ENCODE results near the gene NDST1. TPM values are rescaled to one million over a fixed set of nuclear protein-coding genes. Genes with fewer than 3 reads are reported as not detected.

Gene NDST1
- total RNA-seq, 2 experiments from 2014 or later, result 1.1 to 1.6 TPM

DNA sequence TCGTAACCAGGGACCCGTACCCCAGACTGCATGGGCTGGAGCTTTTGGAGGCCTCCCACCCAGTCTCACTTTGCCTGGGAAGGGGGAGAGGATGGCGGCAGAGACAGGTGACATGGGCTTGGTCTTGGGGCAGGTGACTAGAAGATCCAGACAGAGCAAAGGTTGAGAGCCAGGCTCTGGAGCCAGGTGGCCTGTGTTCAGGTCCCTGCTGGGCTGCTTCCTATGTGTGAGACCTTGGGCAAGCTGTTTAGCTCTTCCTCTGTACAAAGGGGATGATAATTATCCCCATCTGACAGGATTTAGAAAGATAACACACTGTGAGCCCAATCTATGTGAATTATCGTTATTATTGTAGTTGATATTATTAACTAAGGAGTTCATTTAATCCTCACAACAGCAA is 16.1 kb upstream of the NDST1 start:
- no peak overlapping the region for H3K27ac Mint-ChIP-seq
- no peaks in the 10 kb centered on the region for H3K36me3 Mint-ChIP-seq (ENCODE audit: low read depth)
- no peaks in the 10 kb centered on the region for H3K36me3 ChIP-seq (ENCODE audit: insufficient read depth, low read length)
- ChIA-PET CTCF (no interaction called here), POLR2A (no interaction called here)
- H3K27me3 Mint-ChIP-seq, result peaks cover 15% of the 10 kb centered on the region
- peaks cover 2% of the 10 kb centered on the region for H3K4me1 ChIP-seq (ENCODE audit: insufficient read depth, low read length)
- H3K27me3 ChIP-seq (ENCODE audit: control insufficient read depth in 1 of 2, insufficient read depth in 2 of 2, low read length in 2 of 2), result peaks cover 0 to 2% of the 10 kb centered on the region in 2 experiments
- no peak for DNase-seq
- no peak overlapping the region for H3K4me3 ChIP-seq (ENCODE audit: low read length)
- no peaks in the 10 kb centered on the region for H3K9me3 ChIP-seq (ENCODE audit: control insufficient read depth in 1 of 2, insufficient read depth in 1 of 2, low read length in 2 of 2)
- no peak overlapping the region for H3K27ac ChIP-seq (ENCODE audit: low read depth in 1 of 2, low read length in 2 of 2)
- no peak for TF ChIP-seq CTCF (IDR thresholded peaks at IDR 0.05)
- peaks cover 5% of the 10 kb centered on the region for H3K4me1 Mint-ChIP-seq (ENCODE audit: low read depth)
- no peak overlapping the region for H3K4me3 Mint-ChIP-seq
- no peaks in the 10 kb centered on the region for H3K9me3 Mint-ChIP-seq
- intact Hi-C loops (cut with DNase I, micrococcal nuclease), result no loop called here
- ATAC-seq (ENCODE audit: poor library complexity), result no peak

DNA sequence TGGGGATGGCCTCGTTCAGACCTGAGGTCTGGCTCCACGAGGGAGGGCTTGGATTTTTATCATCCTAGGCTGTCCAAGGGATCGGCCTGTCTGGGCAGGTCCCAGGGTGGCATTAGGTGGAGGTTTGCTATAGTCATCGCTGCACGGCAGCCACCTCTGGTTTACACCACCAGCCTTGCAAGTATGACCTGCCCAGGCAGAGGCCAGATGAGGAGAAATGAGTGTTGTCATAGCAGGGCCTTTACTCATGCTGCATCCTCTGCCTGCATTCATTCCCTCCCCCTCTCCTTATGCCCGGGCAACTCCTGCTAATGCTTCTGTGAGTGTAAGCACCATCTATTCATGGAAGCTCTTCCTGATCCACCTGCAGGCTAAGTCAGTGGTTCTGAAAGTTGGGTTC is 15.3 kb upstream of the NDST1 start:
- peaks cover 0 to 2% of the 10 kb centered on the region in 2 experiments for H3K27me3 ChIP-seq (ENCODE audit: control insufficient read depth in 1 of 2, insufficient read depth in 2 of 2, low read length in 2 of 2)
- Mint-ChIP-seq H3K27me3 (peaks cover 8% of the 10 kb centered on the region), H3K36me3 (ENCODE audit: low read depth) (no peaks in the 10 kb centered on the region), H3K4me3 (no peak overlapping the region), H3K4me1 (ENCODE audit: low read depth) (no peaks in the 10 kb centered on the region), H3K9me3 (no peaks in the 10 kb centered on the region), H3K27ac (no peak overlapping the region)
- ChIA-PET CTCF (no interaction called here), POLR2A (no interaction called here)
- H3K4me1 ChIP-seq (ENCODE audit: insufficient read depth, low read length), result no peaks in the 10 kb centered on the region
- ATAC-seq (ENCODE audit: poor library complexity), result no peak
- H3K36me3 ChIP-seq (ENCODE audit: insufficient read depth, low read length), result no peaks in the 10 kb centered on the region
- intact Hi-C loops (cut with DNase I, micrococcal nuclease), result no loop called here
- no peak for TF ChIP-seq CTCF (IDR thresholded peaks at IDR 0.05)
- DNase-seq, result no peak
- no peak overlapping the region for H3K27ac ChIP-seq (ENCODE audit: low read depth in 1 of 2, low read length in 2 of 2)
- H3K9me3 ChIP-seq (ENCODE audit: control insufficient read depth in 1 of 2, insufficient read depth in 1 of 2, low read length in 2 of 2), result no peaks in the 10 kb centered on the region
- no peak overlapping the region for H3K4me3 ChIP-seq (ENCODE audit: low read length)

- no peak for TF ChIP-seq CTCF (IDR thresholded peaks at IDR 0.05)
- no peak for ATAC-seq (ENCODE audit: poor library complexity)
- no peaks in the 10 kb centered on the region for H3K36me3 Mint-ChIP-seq (ENCODE audit: low read depth)
- POLR2A ChIA-PET, result no interaction called here
- intact Hi-C loops (cut with DNase I, micrococcal nuclease), result no loop called here
- H3K27me3 Mint-ChIP-seq, result no peaks in the 10 kb centered on the region
- no peaks in the 10 kb centered on the region for H3K36me3 ChIP-seq (ENCODE audit: insufficient read depth, low read length)
- no peaks in the 10 kb centered on the region for H3K4me1 Mint-ChIP-seq (ENCODE audit: low read depth)
- no peak overlapping the region for H3K27ac Mint-ChIP-seq
- no peak overlapping the region for H3K4me3 ChIP-seq (ENCODE audit: low read length)
- no peaks in the 10 kb centered on the region for H3K4me1 ChIP-seq (ENCODE audit: insufficient read depth, low read length)
- H3K4me3 Mint-ChIP-seq, result no peak overlapping the region
- no peak overlapping the region for H3K27ac ChIP-seq (ENCODE audit: low read depth in 1 of 2, low read length in 2 of 2)
- no peaks in the 10 kb centered on the region for H3K9me3 Mint-ChIP-seq
- DNase-seq, result no peak
- peaks cover 0 to 2% of the 10 kb centered on the region in 2 experiments for H3K27me3 ChIP-seq (ENCODE audit: control insufficient read depth in 1 of 2, insufficient read depth in 2 of 2, low read length in 2 of 2)
- H3K9me3 ChIP-seq (ENCODE audit: control insufficient read depth in 1 of 2, insufficient read depth in 1 of 2, low read length in 2 of 2), result no peaks in the 10 kb centered on the region
- CTCF ChIA-PET, result no interaction called here
Measured at GRCh38 chr5:150496098-150496497, 11.8 kb upstream of the NDST1 start.

Measured in CD4-positive, alpha-beta T cell (primary cell).